Measurements from ENCODE around the gene SLC6A11. TPM values are rescaled to one million over a fixed set of nuclear protein-coding genes. Genes with fewer than 3 reads are reported as not detected.

SLC6A11 gene
- total RNA-seq, 1 donor = not detected

DNA sequence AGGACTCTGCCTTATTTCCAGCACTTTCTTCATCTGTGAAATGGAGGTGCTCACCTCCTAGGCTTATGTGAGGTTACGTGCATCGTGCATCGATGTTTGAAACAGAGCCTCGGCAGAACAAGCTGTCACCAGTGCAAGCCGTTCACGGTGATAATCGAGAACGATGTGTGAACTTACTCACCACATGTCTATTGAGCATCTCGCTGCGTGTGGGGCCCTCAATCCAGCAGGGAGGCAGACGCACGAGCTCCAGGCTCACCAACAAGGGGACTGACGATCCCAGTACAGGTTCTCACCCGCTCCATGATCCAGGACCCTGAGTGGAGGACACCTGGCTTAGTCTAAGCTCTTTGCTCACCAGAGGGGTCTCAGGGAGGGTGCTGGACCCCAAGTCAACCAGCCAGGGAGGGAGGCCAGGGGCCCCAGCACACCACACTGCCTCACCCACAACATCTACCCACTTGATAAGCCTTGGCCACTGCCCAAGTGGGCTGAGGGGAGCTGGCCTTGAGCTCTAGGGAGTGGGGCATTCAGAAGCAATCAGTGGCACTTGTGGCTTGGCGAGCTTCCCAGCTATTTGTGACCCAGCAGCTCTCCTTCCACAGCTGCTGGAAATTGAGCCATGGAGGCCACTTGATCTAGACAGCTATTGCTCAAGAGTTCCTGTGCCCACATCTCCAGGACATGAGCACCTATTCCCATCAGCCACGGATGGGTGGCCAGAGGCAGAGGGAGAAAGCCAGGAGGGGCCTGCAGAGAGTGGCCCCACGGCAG lies 142.1 kb downstream of the SLC6A11 start:
- DNase-seq (ENCODE audit: insufficient read length, low spot score, missing footprints) = no peak
- Histone ChIP-seq H3K9me3 (ENCODE audit: low read depth, low read length) (no peaks in the 10 kb centered on the region), H3K36me3 (ENCODE audit: insufficient read depth, low read length) (no peaks in the 10 kb centered on the region), H3K4me3 (ENCODE audit: insufficient read depth, low read length) (no peak overlapping the region), H3K79me2 (ENCODE audit: insufficient read depth, low read length) (no peaks in the 10 kb centered on the region), H2AFZ (ENCODE audit: low read length) (no peak overlapping the region), H3K4me2 (ENCODE audit: insufficient read depth, low read length) (no peak overlapping the region), H3K27me3 (ENCODE audit: insufficient read depth, low read length) (peaks cover 40% of the 10 kb centered on the region), H3K27ac (ENCODE audit: low read depth, low read length) (no peak overlapping the region), H3K4me1 (ENCODE audit: insufficient read depth, low read length) (no peaks in the 10 kb centered on the region), H4K20me1 (ENCODE audit: insufficient read depth, low read length) (no peaks in the 10 kb centered on the region)
- TF ChIP-seq, protein P1, sequence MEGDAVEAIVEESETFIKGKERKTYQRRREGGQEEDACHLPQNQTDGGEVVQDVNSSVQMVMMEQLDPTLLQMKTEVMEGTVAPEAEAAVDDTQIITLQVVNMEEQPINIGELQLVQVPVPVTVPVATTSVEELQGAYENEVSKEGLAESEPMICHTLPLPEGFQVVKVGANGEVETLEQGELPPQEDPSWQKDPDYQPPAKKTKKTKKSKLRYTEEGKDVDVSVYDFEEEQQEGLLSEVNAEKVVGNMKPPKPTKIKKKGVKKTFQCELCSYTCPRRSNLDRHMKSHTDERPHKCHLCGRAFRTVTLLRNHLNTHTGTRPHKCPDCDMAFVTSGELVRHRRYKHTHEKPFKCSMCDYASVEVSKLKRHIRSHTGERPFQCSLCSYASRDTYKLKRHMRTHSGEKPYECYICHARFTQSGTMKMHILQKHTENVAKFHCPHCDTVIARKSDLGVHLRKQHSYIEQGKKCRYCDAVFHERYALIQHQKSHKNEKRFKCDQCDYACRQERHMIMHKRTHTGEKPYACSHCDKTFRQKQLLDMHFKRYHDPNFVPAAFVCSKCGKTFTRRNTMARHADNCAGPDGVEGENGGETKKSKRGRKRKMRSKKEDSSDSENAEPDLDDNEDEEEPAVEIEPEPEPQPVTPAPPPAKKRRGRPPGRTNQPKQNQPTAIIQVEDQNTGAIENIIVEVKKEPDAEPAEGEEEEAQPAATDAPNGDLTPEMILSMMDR (IDR thresholded peaks at IDR 0.05; ENCODE audit: extremely low read depth, low read depth, low read length) = no peak

DNA sequence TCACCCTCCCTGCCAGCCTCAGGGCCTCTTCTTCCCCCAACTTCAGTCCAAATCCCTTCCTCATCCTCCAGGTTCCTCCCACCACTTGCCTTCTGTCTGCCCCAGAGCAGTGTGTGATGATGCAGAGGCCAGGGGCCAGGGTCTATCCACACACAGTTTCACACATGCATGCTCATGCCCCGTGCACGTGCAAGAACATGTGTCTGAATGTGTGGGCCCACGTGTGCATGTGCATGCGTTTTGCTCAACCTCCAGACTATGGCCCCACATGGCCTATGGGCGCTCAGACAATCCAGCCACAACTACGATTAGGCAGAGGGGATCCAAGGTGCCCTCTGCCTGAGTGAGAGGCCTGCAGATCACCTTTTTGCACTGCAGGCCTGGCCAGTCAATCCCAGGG lies 144.2 kb downstream of the SLC6A11 start:
- Histone ChIP-seq H3K79me2 (ENCODE audit: insufficient read depth, low read length) (no peaks in the 10 kb centered on the region), H3K27me3 (ENCODE audit: insufficient read depth, low read length) (peaks cover 34% of the 10 kb centered on the region), H3K36me3 (ENCODE audit: insufficient read depth, low read length) (no peaks in the 10 kb centered on the region), H3K4me3 (ENCODE audit: insufficient read depth, low read length) (no peak overlapping the region), H3K4me2 (ENCODE audit: insufficient read depth, low read length) (no peak overlapping the region), H3K4me1 (ENCODE audit: insufficient read depth, low read length) (no peaks in the 10 kb centered on the region), H2AFZ (ENCODE audit: low read length) (no peak overlapping the region), H3K9me3 (ENCODE audit: low read depth, low read length) (no peaks in the 10 kb centered on the region), H4K20me1 (ENCODE audit: insufficient read depth, low read length) (no peaks in the 10 kb centered on the region), H3K27ac (ENCODE audit: low read depth, low read length) (no peak overlapping the region)
- no peak for DNase-seq (ENCODE audit: insufficient read length, low spot score, missing footprints)
- TF ChIP-seq, protein P1 (IDR thresholded peaks at IDR 0.05; ENCODE audit: extremely low read depth, low read depth, low read length) = no peak

DNA sequence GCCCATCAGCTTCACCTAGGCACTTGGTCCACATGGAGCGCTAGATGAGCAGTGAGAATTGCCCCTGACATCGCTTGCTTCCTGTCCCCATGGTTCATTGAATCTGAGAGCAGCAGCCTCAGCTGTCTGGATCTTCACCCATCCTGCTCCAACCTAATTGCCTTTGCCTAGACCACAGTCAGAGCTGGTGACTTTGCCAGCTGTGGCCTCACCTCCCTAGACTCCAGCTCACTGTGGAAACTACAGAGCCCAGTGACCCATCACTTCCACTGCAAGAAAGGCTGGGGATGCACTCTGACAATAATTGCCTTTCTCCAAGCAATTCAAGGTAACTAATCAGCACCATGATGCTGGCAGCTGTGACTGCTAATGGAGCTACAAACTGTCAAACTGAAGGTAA lies 145.9 kb downstream of the SLC6A11 start:
- Histone ChIP-seq H3K36me3 (ENCODE audit: insufficient read depth, low read length) (no peaks in the 10 kb centered on the region), H3K4me3 (ENCODE audit: insufficient read depth, low read length) (no peak overlapping the region), H3K4me2 (ENCODE audit: insufficient read depth, low read length) (no peak overlapping the region), H3K79me2 (ENCODE audit: insufficient read depth, low read length) (no peaks in the 10 kb centered on the region), H3K4me1 (ENCODE audit: insufficient read depth, low read length) (no peaks in the 10 kb centered on the region), H4K20me1 (ENCODE audit: insufficient read depth, low read length) (no peaks in the 10 kb centered on the region), H3K27me3 (ENCODE audit: insufficient read depth, low read length) (peaks cover 24% of the 10 kb centered on the region), H3K27ac (ENCODE audit: low read depth, low read length) (no peak overlapping the region), H3K9me3 (ENCODE audit: low read depth, low read length) (no peaks in the 10 kb centered on the region), H2AFZ (ENCODE audit: low read length) (no peak overlapping the region)
- no peak for DNase-seq (ENCODE audit: insufficient read length, low spot score, missing footprints)
- TF ChIP-seq, protein P1 (IDR thresholded peaks at IDR 0.05; ENCODE audit: extremely low read depth, low read depth, low read length) = no peak

DNA sequence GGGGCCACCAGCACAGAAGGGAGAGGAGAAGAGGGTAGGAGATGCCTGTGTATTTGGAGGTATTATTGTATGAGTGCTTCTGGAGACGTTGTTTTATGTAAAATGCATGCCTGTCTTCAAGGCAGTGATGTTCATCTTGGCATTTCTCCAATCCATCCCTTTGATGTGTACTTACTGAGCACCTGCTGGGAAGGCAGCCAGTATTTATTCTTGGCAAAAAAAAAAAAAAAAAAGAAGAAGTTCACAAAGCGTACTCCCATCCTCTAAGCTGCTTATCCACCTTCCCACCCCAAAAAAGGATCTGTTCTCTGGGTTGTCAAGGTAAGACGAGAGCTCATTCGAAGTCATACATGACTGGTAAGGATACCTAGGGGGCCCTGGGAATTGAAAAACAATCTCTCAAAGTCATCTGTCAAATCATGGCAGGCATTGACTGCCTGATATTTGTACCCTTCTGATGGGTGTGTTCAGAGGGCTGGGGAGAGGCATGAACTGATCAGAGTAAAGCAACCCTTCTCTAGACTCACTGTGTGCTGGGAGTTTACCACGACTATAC lies 146.5 kb downstream of the SLC6A11 start:
- no peaks in the 10 kb centered on the region for H3K79me2 ChIP-seq (ENCODE audit: insufficient read depth, low read length)

More for the DNA sequence above, 146.5 kb downstream of the SLC6A11 start:
- no peaks in the 10 kb centered on the region for H3K9me3 ChIP-seq (ENCODE audit: low read depth, low read length)
- no peaks in the 10 kb centered on the region for H4K20me1 ChIP-seq (ENCODE audit: insufficient read depth, low read length)
- no peak for DNase-seq (ENCODE audit: insufficient read length, low spot score, missing footprints)
- H2AFZ ChIP-seq (ENCODE audit: low read length) = no peak overlapping the region
- H3K27ac ChIP-seq (ENCODE audit: low read depth, low read length) = no peak overlapping the region
- H3K36me3 ChIP-seq (ENCODE audit: insufficient read depth, low read length) = no peaks in the 10 kb centered on the region
- no peak overlapping the region for H3K4me3 ChIP-seq (ENCODE audit: insufficient read depth, low read length)
- TF ChIP-seq, protein P1 (IDR thresholded peaks at IDR 0.05; ENCODE audit: extremely low read depth, low read depth, low read length) = no peak
- no peak overlapping the region for H3K4me2 ChIP-seq (ENCODE audit: insufficient read depth, low read length)
- no peaks in the 10 kb centered on the region for H3K4me1 ChIP-seq (ENCODE audit: insufficient read depth, low read length)
- peaks cover 19% of the 10 kb centered on the region for H3K27me3 ChIP-seq (ENCODE audit: insufficient read depth, low read length)
